ENCODE results near the gene BTBD9.

DNA sequence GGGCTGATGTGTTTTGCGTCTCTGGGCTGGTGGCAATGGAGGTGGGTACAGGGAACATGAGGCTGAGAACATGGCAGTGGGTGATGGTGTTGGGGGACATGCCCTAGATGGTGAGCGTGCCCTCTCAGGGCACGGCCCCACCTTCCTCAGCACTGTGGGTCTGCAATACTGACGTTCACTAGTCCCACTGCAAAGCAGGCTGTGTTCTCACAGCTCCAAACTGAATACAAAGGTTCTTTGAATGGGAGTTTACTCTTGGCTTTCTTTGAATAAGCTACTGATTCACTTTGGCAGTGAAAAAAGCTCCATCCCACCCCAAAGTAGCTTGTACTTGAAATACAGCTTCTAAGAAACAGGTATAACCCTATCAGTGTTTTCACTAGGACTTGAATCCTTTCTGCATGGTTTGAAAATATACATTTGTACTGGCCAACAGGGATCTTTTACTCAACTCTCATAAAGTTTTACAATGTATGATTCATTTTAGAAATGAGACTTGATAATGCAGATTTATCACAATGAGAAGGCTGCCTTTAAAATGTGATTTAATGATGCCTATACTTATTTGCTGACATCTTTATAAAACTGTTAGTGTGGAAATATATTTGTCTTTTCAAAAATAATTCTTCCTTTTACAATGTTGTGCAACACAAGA lies 419.5 kb downstream of the BTBD9 start:
- no peak for TF ChIP-seq ZNF274 (IDR thresholded peaks at IDR 0.05; ENCODE audit: low read depth, low read length)
- no peak for TF ChIP-seq YY1 (IDR thresholded peaks at IDR 0.05; ENCODE audit: insufficient read depth, insufficient read length)

Measured in NT2/D1 (cell line).